ENCODE data around the gene TMEM151A.
"Not testable (repeated sequence)": the region's sequence is repeated elsewhere in the genome, so short reads cannot be mapped to it uniquely, and the experiment has no call there.

The TMEM151A gene

DNA sequence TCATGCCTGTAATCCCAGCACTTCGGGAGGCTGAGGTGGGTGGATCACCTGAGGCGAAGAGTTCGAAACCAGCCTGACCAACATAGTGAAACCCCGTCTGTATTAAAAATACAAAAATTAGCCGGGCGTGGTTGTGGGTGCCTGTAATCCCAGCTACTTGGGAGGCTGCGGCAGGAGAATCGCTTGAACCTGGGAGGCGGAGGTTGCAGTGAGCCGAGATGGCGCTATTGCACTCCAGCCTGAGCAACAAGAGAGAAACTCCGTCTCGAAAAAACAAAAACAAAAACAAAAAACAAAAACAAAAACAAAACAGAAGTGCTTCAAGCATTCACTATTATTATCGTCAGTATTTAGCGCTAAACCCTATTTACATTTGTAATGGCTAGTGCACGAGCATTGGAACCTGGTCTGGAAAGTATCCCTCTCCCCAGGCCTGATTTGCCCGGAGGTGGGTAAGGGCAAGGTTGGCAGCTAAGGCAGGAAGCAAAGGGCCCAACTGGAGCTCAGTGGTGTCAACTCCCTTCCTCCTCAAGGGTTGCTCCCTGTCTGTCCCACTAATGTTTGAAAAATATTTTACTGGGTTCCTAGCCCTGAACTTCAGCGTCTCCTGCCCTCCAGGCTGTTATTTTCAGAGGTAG, 19.2 kb downstream of the TMEM151A start:
- not testable (repeated sequence) for DNase-seq

DNA sequence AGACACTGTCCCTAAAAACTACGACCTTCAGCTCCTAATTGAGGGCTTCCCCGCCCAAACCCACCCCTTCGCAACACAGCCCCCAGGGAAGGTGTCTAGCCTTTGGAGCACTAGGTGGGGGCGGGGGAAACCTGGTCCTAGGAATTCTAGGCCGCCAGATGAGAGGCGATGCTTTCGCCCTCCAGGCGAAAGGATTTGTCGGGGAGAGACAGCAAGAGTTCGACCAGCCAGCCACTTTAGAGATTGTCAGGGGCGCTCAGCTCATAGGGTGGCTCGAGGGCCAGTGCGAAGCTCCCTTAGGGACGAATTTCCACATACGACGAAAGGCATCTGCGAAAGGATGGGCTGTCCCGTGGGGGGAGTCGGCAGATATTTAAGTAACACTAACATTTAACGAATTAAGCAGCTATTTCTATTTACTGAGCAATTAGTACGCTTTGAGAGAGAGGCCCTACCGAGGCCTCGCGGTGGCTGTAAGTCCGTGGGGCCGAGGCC, 19.8 kb downstream of the TMEM151A start:
- no peak for DNase-seq

DNA sequence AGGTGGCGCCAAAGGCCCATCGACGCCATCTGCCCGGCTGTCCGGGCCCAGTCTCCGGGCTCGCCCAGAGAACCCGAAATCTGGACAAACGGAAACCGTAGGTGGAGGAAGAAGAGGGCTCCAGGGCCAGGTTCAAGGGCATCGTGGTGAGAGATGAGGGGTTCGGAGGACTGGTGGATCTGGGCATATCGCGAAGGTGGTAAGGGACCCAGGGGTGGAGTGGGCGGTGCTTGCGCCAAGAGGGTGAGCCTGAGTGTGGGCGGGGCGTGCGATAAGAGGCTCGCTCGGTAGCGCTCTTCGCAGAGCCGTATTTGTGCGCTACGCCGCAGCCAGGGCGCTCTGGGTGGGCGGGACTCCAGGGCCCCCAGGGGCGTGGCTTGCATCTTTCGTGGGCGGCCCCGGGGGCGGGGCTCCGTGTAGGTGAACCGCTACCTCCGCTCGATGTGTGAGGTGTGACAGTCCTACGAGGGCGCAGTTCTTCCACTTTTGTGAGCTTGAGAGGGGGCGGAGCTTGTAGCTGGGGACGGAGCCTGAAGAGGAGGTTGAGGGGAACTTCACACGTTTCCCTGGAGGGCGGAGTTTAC, 20.4 kb downstream of the TMEM151A start:
- DNase-seq, result peak; percentile 82

GRCh38 chr11:66312549-66313320, 21.0 kb downstream of the TMEM151A start:
- peak; percentile 92 for DNase-seq

GRCh38 chr11:66313321-66314185, 21.9 kb downstream of the TMEM151A start:
- no peak for DNase-seq

GRCh38 chr11:66314186-66314501, 22.4 kb downstream of the TMEM151A start:
- no peak for DNase-seq

DNA sequence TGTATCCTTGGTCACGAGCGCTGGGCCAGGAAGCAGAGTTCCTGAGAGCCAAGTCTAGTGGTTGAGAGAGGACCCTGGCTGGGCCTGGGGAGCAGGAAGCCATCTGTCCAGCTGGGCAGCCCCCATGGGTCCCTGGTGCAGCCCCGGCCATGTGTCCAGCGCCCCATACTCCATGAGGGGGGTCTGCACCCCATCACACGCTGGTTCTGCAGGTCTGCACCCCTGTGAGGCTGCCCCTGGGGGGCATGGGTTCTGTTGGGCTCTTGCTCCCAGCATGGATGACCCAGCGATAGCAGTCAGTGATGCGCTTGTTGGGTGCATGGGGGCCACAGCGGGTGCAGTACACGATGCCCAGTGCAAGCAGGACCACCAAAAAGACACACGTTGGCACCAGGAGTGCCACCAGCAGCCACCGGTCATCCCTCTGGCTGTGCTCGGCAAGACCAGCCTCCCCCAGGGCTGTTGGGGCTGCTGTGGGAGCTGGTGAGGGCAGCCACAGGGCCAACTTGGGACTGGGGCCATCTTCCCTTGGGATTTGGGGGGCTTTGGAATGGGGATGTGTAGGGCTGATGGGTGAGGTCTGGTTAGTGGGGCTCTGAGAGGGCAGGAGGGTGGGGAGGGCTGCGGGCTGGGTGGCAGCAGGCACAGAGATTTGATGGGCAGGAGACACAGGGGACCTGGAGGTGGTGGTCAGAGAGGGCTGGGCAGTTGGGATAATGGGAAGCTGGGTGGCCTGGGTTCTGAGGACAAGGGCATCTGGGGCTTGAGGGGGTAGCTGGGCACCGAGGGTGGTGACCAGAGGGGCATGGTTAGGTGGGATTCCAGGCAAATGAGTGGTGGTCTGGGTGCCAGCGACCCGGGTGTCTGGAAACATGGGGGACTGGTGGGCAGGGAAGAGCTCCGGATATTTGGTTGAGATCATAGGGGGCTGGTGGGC, 23.1 kb downstream of the TMEM151A start:
- DNase-seq, result no peak

GRCh38 chr11:66315498-66315885, 23.8 kb downstream of the TMEM151A start:
- no peak for DNase-seq

- no peak for DNase-seq
Observed at GRCh38 chr11:66315921-66316811, 24.5 kb downstream of the TMEM151A start.

DNA sequence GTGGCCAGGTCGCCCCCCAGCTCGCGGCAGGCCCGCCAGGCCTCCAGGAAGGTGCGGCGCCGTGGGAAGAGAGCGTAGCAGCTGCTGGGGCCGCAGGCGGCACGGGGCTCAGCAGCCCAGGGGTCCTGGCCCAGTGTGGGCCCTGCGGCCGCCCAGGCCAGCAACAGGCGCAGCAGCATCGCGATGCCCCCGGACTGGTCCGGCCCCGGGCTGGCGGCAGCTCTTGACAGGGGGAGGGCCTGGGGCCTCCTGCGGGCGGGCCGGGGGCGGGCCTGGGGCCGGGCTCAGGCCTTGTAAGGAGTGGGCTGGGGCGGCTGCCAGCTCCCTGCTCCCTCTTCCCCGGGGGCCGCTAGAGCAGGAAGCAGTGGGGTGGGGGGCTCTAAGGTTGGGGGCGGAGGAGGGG, 25.2 kb downstream of the TMEM151A start, which contains the start of gene CD248:
Gene CD248 (minus strand): TSS at position 196 of the 403 bp plus-strand sequence. CDS start 17 bp downstream, at position 179.
- DNase-seq, result no peak

DNA sequence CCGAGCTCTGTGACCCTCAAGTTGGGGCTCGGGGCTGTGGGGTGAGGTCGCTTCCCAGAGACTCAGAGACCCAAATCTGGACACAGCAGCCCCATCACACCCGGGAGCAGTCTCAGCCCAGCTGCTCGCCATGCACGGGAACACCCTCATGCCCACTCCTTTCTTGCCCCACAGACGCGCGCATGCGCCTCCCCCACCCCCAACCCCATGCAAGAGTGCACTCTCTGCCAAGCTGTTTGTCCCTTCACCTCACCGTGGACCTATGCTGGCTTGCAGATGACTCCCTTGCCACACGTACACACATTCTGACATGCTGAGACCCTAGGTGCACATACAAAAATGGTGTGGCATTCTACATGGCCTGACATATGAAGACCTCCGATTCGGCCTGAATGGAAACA, 25.6 kb downstream of the TMEM151A start:
- DNase-seq, result no peak

GRCh38 chr11:66317723-66318599, 26.3 kb downstream of the TMEM151A start:
- DNase-seq, result no peak

GRCh38 chr11:66318600-66318970, 26.9 kb downstream of the TMEM151A start:
- no peak for DNase-seq

DNA sequence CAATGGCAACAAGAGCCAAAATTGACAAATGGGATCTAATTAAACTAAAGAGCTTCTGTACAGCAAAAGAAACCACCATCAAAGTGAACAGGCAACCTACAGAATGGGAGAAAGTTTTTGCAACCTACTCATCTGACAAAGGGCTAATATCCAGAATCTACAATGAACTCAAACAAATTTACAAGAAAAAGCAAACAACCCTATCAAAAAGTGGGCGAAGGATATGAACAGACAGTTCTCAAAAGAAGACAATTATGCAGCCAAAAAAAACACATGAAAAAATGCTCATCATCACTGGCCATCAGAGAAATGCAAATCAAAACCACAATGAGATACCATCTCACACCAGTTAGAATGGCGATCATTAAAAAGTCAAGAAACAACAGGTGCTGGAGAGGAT, 28.6 kb downstream of the TMEM151A start:
- DNase-seq, result not testable (repeated sequence)

DNA sequence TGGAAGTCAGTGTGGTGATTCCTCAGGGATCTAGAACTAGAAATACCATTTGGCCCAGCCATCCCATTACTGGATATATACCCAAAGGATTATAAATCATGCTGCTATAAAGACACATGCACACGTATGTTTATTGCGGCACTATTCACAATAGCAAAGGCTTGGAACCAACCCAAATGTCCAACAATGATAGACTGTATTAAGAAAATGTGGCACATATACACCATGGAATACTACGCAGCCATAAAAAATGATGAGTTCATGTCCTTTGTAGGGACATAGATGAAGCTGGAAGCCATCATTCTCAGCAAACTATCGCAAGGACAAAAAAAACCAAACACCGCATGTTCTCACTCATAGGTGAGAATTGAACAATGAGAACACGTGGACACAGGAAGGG, 29.1 kb downstream of the TMEM151A start:
- not testable (repeated sequence) for DNase-seq

DNA sequence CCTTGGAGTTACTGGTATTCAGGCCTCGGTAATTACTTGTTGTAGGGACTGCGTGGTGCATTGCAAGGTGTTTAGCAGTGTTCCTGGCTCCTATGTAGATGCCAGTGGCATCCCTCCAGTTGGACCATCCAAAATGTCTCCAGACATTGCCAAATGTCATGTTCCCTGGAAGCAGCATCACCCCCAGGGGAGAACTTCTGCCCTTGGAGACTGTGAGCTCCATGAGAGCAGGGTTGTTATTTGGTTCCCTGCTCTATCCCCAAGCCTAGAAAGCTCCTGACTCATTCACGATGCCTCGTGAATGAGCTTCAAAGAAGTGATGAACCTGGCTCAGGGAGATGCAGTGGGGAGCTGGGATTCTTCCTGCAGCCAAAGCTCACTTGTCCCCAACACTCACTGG, 29.9 kb downstream of the TMEM151A start:
- DNase-seq, result no peak

DNA sequence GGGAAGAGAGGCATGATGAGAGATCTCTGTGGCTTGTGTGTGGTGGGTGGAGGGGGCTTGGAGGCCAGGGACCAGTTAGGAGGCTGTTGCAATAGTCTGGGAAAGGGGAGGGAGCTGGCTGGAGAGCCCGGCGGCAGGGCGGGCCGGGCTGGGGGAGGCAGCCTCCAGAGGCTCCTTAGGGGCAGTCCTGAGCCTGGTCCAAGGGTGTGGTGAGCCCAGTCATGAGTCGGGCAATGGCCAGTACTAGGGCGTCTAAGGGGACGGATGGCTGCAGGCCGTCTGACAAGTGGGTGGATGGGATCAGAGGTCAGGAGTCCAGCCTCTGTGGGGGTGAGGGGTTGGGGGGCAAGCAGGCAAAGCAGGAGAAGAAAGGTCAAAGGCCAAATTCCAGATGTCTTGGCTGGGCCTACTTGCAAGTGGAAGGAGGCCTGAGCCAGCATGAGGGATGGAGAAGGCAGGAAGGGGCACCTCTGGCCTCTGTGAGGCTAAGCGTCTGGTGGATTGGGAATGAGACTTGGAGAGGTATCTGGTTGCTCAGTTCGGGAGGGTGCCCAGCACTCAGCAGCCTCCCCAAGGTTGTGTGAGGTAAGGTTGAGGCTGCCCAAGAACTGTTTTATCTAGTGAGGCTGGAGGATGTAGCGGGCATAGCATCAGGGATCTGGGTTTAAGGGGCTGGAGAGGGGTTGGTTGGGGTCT, 31.2 kb downstream of the TMEM151A start:
- DNase-seq, result no peak

GRCh38 chr11:66323684-66324083, 32.0 kb downstream of the TMEM151A start:
- DNase-seq, result no peak

GRCh38 chr11:66324664-66325063, 33.0 kb downstream of the TMEM151A start:
- DNase-seq, result no peak
